Pericardium fibroblast (primary cell): ENCODE results near the gene ZFP82. TPM values are rescaled to one million over a fixed set of nuclear protein-coding genes. Genes with fewer than 3 reads are reported as not detected.

Experiments used
- total RNA-seq: library from RNA; depleted of rRNA; stranded (reverse); fragments of >200 nt; gene quantifications from 2 replicates; pipeline ENCODE4 v1.2.3, GENCODE V29; 2015

Gene ZFP82
- 5.0 and 7.1 TPM in 2 replicates for total RNA-seq

DNA sequence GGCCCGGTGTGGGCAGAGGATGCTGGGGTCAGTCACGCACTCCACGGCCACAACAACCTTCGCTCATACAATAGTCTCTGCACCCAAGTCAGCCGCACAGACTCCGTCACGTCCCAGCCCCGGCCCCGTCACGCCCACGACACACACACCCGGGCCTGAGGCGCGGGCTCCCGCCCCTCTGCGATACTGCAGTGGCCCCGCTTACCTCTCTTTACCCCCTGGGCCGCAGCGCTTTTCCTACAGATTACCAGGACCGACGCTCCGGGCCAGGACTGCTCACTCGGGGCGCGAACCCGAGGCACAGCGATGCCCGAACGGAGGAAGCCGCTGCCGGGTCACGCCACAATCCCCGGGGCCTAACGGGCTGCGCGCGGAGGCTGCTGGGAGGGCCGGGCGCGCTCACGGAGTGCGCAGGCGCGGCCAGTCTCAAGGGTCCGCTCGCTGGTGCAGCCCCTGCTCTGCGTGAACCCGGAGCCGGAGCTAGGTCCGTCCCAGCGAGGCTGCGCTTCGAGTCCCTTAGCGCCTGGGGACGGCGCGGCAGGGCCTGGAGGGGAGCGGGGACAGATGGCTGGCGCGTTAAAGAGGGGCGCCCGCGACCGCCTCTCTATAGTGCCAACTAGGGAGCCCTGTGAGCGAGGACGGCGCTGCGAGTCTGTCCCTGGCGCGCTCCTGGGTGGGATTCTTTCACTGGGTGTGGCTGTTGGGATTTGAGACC, at the start of gene ZFP82:
Gene ZFP82, minus strand, starts transcription at position 358 of the 715 bp plus-strand sequence. CDS start 8,855 bp downstream, outside the sequence.

DNA sequence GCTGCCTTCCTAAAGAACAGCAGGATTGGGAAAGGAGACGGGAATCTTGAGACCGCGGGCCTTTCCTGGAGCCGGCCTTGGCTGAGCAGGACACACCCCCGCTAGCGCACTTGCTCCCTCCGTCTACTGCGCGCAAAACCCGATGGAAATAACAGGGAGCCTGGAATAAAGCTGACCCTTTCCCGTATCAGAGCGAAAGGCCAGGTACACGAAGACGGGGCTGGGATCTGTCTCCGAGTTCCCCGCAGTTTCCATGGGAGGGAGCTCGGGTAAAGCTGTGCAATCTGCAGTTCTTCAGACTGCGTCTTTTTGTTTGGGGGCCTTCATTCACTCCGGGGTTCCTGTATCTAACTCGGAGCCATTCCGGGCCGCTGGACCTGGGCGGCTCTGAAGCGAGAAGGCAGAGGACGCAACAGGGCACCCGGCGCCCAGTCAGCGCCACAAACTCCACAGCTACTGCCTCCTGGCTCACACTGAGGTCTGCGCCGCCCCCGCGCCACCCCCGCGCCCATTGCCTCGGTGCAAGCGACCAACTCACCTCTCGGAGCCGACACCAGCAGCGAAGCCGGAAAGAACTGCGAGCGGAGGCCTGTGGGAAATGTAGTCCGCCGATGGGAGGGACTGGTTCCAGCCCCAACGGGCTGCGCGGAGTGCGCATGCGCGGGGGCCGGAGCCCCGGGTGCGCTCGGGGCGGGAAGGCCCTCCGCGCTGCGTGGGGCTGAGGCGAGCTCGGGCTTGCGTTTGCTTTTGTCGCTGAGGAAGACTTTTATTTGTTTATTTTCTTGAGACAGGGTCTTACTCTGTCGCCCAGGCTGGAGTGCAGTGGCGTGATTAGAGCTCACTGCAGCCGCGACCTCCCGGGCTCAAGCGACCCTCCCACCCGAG, 39.6 kb downstream of the ZFP82 start, which contains the start of gene ZFP14:
Gene ZFP14, minus strand, starts transcription at position 577 of the 885 bp plus-strand sequence. CDS start 11,309 bp downstream, outside the sequence.

Other genes starting within 250 kb of the ZFP82 start
- gene ZNF565, start 204.0 kb downstream of the ZFP82 start, total RNA-seq: 1.2 and 2.7 TPM in 2 replicates
- gene ZNF146, start 203.5 kb downstream of the ZFP82 start, total RNA-seq: 49.5 and 60.3 TPM in 2 replicates
- gene ZFP14, start 39.4 kb downstream of the ZFP82 start, total RNA-seq: 1.1 and 1.3 TPM in 2 replicates
- 2.7 and 4.3 TPM in 2 replicates for gene ZNF566, start 70.9 kb upstream of the ZFP82 start, total RNA-seq
- 7.7 and 8.8 TPM in 2 replicates for gene ZNF260, start 109.6 kb upstream of the ZFP82 start, total RNA-seq
- 3.4 and 7.9 TPM in 2 replicates for gene ZNF529, start 154.6 kb upstream of the ZFP82 start, total RNA-seq
- 2.6 and 10.6 TPM in 2 replicates for gene ZNF382, start 186.7 kb upstream of the ZFP82 start, total RNA-seq
- 2.8 and 5.1 TPM in 2 replicates for gene ZNF461, start 248.2 kb upstream of the ZFP82 start, total RNA-seq